Neural progenitor cell (in vitro differentiated cells): Measurements from ENCODE around the gene PDE11A. TPM values are rescaled to one million over a fixed set of nuclear protein-coding genes. Genes with fewer than 3 reads are reported as not detected.

Experiments
- DNase-seq: peaks from one replicate; pipeline ENCODE4 v3.0.0-alpha.2; 2016; ENCODE audit warnings: low spot score
- H2AFZ ChIP-seq: fragments of 200-600 bp; sonication (generic); replicated peaks from 2 replicates; pipeline ENCODE4 v1.6.1; 2016; ENCODE audit warnings: antibody characterized with exemption
- H3F3A ChIP-seq: fragments of 200-600 bp; sonication (generic); 2 replicates; pipeline ENCODE4 v1.6.1; 2016; ENCODE audit warnings: antibody characterized with exemption, low read depth
- H3K27ac ChIP-seq: fragments of 200-600 bp; sonication (generic); 2 replicates; pipeline ENCODE4 v1.5.1; 2016; ENCODE audit warnings: mild to moderate bottlenecking
- H3K27me3 ChIP-seq: fragments of 200-600 bp; sonication (generic); 2 replicates; pipeline ENCODE4 v1.6.1; 2016; ENCODE audit warnings: mild to moderate bottlenecking, moderate library complexity
- H3K36me3 ChIP-seq: fragments of 200-600 bp; sonication (generic); 2 replicates; pipeline ENCODE4 v1.5.1; 2016
- H3K4me1 ChIP-seq: fragments of 200-600 bp; sonication (generic); 2 replicates; pipeline ENCODE4 v1.6.1; 2016; ENCODE audit warnings: mixed run types
- H3K4me2 ChIP-seq: fragments of 200-600 bp; sonication (generic); 2 replicates; pipeline ENCODE4 v1.6.1; 2016
- H3K4me3 ChIP-seq: fragments of 200-600 bp; sonication (generic); 2 replicates; pipeline ENCODE4 v1.5.1; 2016
- H3K79me2 ChIP-seq: fragments of 200-600 bp; sonication (generic); 2 replicates; pipeline ENCODE4 v1.6.1; 2016; ENCODE audit warnings: low read depth
- H3K9ac ChIP-seq: fragments of 200-600 bp; sonication (generic); 2 replicates; pipeline ENCODE4 v1.6.1; 2016
- H3K9me3 ChIP-seq: fragments of 200-600 bp; sonication (generic); 2 replicates; pipeline ENCODE4 v1.5.1; 2016; ENCODE audit warnings: low read depth
- H4K20me1 ChIP-seq: fragments of 200-600 bp; sonication (generic); 2 replicates; pipeline ENCODE4 v1.6.1; 2016; ENCODE audit warnings: low read depth
- H3K27ac Mint-ChIP-seq: 3 replicates; pipeline ENCODE4 v1.8.0; 2021; ENCODE audit warnings: mixed read lengths
- H3K27me3 Mint-ChIP-seq: 2 replicates; pipeline ENCODE4 v1.8.0; 2022; ENCODE audit warnings: low read depth, mild to moderate bottlenecking, inconsistent platforms, moderate library complexity, mixed read lengths; ENCODE audit not compliant: insufficient read depth
- H3K36me3 Mint-ChIP-seq: 3 replicates; pipeline ENCODE4 v1.8.0; 2021; ENCODE audit warnings: mixed read lengths
- H3K4me1 Mint-ChIP-seq: 3 replicates; pipeline ENCODE4 v1.8.0; 2021; ENCODE audit warnings: mixed read lengths
- H3K4me3 Mint-ChIP-seq: 3 replicates; pipeline ENCODE4 v1.8.0; 2021; ENCODE audit warnings: mild to moderate bottlenecking, moderate library complexity, mixed read lengths
- H3K9me3 Mint-ChIP-seq: 3 replicates; pipeline ENCODE4 v1.8.0; 2020; ENCODE audit warnings: mixed read lengths
- EZH2 ChIP-seq: fragments of 200-600 bp; sonication (generic); IDR thresholded peaks from 2 replicates; pipeline ENCODE4 v1.6.1; 2017; ENCODE audit warnings: antibody characterized with exemption, mild to moderate bottlenecking, moderate library complexity
- EZH2phosphoT487 ChIP-seq: fragments of 200-600 bp; sonication (generic); IDR thresholded peaks from 2 replicates; pipeline ENCODE4 v1.6.1; 2017; ENCODE audit warnings: antibody characterized with exemption
- total RNA-seq: library from RNA; depleted of rRNA; stranded (reverse); fragments of >200 nt; gene quantifications from 2 replicates; pipeline ENCODE4 v1.2.3, GENCODE V29; 2015; ENCODE audit warnings: low replicate concordance
- TF ChIP-seq, protein P1 (sequence below): fragments of 200-600 bp; sonication (generic); IDR thresholded peaks from 2 replicates; pipeline ENCODE4 v1.5.1; 2017; ENCODE audit warnings: antibody characterized with exemption, mild to moderate bottlenecking

The PDE11A gene
- total RNA-seq, 1 donor from 2014 or later, result 0.13 TPM

DNA sequence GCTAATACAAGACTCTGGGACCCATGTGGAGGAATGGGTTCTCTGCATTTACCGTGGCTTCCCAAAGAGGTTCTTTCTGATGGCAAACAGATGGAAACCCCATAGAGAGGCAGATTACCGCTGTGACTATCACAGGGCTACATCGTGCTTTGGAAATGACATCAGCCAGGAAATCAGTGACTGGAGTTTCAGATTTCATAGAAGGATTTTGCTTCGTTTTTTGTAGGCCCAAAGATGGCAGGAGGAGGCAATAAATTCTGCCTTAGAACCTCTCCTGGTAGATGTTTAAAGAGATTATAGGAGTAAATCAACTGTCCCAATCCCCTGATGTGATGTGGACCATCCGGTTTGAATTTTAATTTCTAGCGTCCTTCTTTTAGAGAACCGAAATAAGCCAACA, 465.9 kb downstream of the PDE11A start:
- Mint-ChIP-seq H3K27me3 (no peaks in the 10 kb centered on the region), H3K27ac (peak overlapping the region; percentile 64), H3K36me3 (no peaks in the 10 kb centered on the region), H3K9me3 (peaks cover 8% of the 10 kb centered on the region), H3K4me1 (peaks cover 5% of the 10 kb centered on the region), H3K4me3 (no peak overlapping the region)
- Histone ChIP-seq H3K27me3 (no peaks in the 10 kb centered on the region), H3K4me1 (no peaks in the 10 kb centered on the region), H3K4me2 (no peak overlapping the region), H3K9me3 (no peaks in the 10 kb centered on the region), H4K20me1 (no peaks in the 10 kb centered on the region), H3K79me2 (no peaks in the 10 kb centered on the region), H3F3A (no peaks in the 10 kb centered on the region), H3K4me3 (no peak overlapping the region), H2AFZ (no peak overlapping the region), H3K9ac (no peak overlapping the region), H3K27ac (no peak overlapping the region), H3K36me3 (no peaks in the 10 kb centered on the region)
- DNase-seq, result no peak
- TF ChIP-seq, protein P1, sequence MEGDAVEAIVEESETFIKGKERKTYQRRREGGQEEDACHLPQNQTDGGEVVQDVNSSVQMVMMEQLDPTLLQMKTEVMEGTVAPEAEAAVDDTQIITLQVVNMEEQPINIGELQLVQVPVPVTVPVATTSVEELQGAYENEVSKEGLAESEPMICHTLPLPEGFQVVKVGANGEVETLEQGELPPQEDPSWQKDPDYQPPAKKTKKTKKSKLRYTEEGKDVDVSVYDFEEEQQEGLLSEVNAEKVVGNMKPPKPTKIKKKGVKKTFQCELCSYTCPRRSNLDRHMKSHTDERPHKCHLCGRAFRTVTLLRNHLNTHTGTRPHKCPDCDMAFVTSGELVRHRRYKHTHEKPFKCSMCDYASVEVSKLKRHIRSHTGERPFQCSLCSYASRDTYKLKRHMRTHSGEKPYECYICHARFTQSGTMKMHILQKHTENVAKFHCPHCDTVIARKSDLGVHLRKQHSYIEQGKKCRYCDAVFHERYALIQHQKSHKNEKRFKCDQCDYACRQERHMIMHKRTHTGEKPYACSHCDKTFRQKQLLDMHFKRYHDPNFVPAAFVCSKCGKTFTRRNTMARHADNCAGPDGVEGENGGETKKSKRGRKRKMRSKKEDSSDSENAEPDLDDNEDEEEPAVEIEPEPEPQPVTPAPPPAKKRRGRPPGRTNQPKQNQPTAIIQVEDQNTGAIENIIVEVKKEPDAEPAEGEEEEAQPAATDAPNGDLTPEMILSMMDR, result no peak
- no peak for TF ChIP-seq EZH2phosphoT487
- no peak for TF ChIP-seq EZH2

DNA sequence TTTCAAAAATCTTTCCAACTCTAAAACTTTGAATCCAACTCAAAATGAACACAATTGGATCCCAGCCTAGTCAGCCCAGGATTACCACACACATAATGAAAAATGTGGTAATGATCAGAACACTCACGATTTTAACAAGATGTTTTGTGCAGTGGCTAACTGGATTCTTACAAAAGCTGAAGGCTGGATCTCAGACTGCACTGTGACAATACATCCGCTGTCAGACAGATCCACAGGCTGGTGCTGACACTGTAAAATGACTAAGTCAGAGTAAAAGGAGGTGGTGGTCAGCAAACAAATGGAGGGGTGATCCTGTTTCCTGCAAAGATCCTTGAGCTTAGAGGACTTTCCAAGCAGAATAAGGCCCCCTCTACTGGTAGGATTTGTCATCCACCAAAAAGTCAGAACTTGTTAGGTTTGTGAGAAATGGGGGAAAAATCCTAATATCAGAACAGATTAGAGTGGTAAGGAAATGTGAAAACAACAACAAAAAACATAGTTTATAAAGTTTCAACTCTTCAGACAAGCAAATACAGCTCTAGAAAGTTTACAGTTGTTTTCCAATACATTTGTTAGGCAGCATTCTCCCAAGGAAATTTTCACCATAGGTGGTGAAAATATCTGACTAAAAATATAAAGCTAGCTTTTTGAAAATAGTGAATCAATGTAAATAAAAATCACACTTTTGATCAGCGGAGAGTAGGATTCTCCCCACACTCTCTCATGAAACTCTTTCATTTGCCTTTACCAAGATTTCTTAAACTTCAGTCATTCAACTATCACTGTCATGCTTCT, 468.1 kb downstream of the PDE11A start:
- Histone ChIP-seq H3K36me3 (no peaks in the 10 kb centered on the region), H3K9me3 (no peaks in the 10 kb centered on the region), H3K27me3 (no peaks in the 10 kb centered on the region), H2AFZ (peak overlapping the region; percentile 94), H3K4me3 (no peak overlapping the region), H3K4me1 (no peaks in the 10 kb centered on the region), H3K9ac (no peak overlapping the region), H3K4me2 (no peak overlapping the region), H3K27ac (no peak overlapping the region), H3F3A (no peaks in the 10 kb centered on the region), H3K79me2 (no peaks in the 10 kb centered on the region), H4K20me1 (no peaks in the 10 kb centered on the region)
- peaks cover 5% of the 10 kb centered on the region for H3K4me1 Mint-ChIP-seq
- no peak overlapping the region for H3K4me3 Mint-ChIP-seq
- TF ChIP-seq EZH2 (no peak), EZH2phosphoT487 (no peak)
- TF ChIP-seq, protein P1, result peak; percentile 81
- no peaks in the 10 kb centered on the region for H3K36me3 Mint-ChIP-seq
- H3K27ac Mint-ChIP-seq, result no peak overlapping the region
- H3K9me3 Mint-ChIP-seq, result peaks cover 8% of the 10 kb centered on the region
- peak; percentile 75 for DNase-seq
- H3K27me3 Mint-ChIP-seq, result no peaks in the 10 kb centered on the region

DNA sequence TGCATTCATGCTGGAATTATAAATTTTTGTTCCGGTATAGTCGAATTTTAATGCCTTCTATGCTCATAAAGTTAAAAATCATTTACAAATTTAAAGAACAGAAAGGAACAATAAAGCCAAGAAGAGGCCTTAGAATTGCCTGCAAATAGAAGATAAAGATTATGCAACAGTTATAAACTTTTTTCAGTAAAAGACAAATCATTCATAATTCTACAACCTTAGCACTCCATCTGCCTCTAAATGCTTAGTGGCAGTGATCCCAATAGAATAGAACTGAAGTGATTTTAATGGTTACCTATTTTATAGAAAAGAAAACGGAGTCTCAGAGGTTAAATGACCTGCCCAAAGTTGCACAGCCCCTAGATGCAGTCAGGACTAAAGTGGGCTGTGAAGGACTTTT, 468.8 kb downstream of the PDE11A start:
- Histone ChIP-seq H3K4me3 (no peak overlapping the region), H3K4me2 (no peak overlapping the region), H3F3A (no peaks in the 10 kb centered on the region), H2AFZ (peak overlapping the region; percentile 94), H3K4me1 (no peaks in the 10 kb centered on the region), H3K79me2 (no peaks in the 10 kb centered on the region), H3K9ac (no peak overlapping the region), H3K27ac (no peak overlapping the region), H3K9me3 (no peaks in the 10 kb centered on the region), H3K27me3 (no peaks in the 10 kb centered on the region), H4K20me1 (no peaks in the 10 kb centered on the region), H3K36me3 (no peaks in the 10 kb centered on the region)
- Mint-ChIP-seq H3K9me3 (peaks cover 4% of the 10 kb centered on the region), H3K27me3 (no peaks in the 10 kb centered on the region), H3K27ac (no peak overlapping the region), H3K36me3 (no peaks in the 10 kb centered on the region), H3K4me3 (no peak overlapping the region), H3K4me1 (peaks cover 12% of the 10 kb centered on the region)
- TF ChIP-seq EZH2phosphoT487 (no peak), EZH2 (no peak)
- TF ChIP-seq, protein P1, result no peak
- DNase-seq, result no peak
